Peyer's patch (tissue), 4 donors: ENCODE measurements around the gene DNAH3. TPM values are rescaled to one million over a fixed set of nuclear protein-coding genes. Genes with fewer than 3 reads are reported as not detected.
A peak's percentile ranks its signal among the peaks of the same experiment; 100 is the strongest.
"Not testable (repeated sequence)": the region's sequence is repeated elsewhere in the genome, so short reads cannot be mapped to it uniquely, and the experiment has no call there.

Experiments used
- DNase-seq, 3 donors: peaks; one replicate each; pipeline ENCODE4 v3.0.0-alpha.2; 2017 to 2019
- H3K27ac ChIP-seq, 4 donors: fragments of 200-600 bp; sonication (generic); one replicate each; pipeline ENCODE4 v1.5.1; 2016 to 2019
- H3K27me3 ChIP-seq, 2 donors: fragments of 200-600 bp; sonication (generic); one replicate each; pipeline ENCODE4 v1.5.1; 2019
- H3K36me3 ChIP-seq, 3 donors: fragments of 200-600 bp; sonication (generic); one replicate each; pipeline ENCODE4 v1.5.1; 2016 to 2019
- H3K4me1 ChIP-seq, 4 donors: fragments of 200-600 bp; sonication (generic); one replicate each; pipeline ENCODE4 v1.5.1; 2016 to 2019
- H3K4me3 ChIP-seq, 4 donors: fragments of 200-600 bp; sonication (generic); 1 replicate in 3 of 4; 2 replicates in 1 of 4; pipeline ENCODE4 v1.5.1; 2016 to 2019; ENCODE audit warnings: mild to moderate bottlenecking in 1 of 4
- H3K9me3 ChIP-seq, 4 donors: fragments of 200-600 bp; sonication (generic); one replicate each; pipeline ENCODE4 v1.5.1; 2016 to 2019; ENCODE audit warnings: mild to moderate bottlenecking in 1 of 4
- CTCF ChIP-seq, 6 experiments: fragments of 450-650 bp in 4 of 6; fragments of 200-600 bp in 2 of 6; sonication (generic) in 1 of 6; IDR thresholded peaks; one replicate each; pipeline ENCODE4 v1.5.1; 2017 to 2019; ENCODE audit warnings: antibody characterized with exemption in 6 of 6, mild to moderate bottlenecking in 3 of 6, moderate library complexity in 1 of 6
- POLR2A ChIP-seq, 2 donors: fragments of 450-650 bp; IDR thresholded peaks; one replicate each; pipeline ENCODE4 v1.5.1; 2017; ENCODE audit warnings: antibody characterized with exemption in 2 of 2, mild to moderate bottlenecking in 2 of 2, moderate library complexity in 2 of 2
- total RNA-seq, 4 donors: library from RNA; depleted of rRNA; stranded (reverse); fragments of >200 nt; gene quantifications; one replicate each; pipeline ENCODE4 v1.1.0, GENCODE V29; 2016

Gene DNAH3
- total RNA-seq, 4 donors from 2014 or later, result 2.1 to 6.7 (median 4.5) TPM

- TF ChIP-seq POLR2A (IDR thresholded peaks at IDR 0.05) (no peak), CTCF (IDR thresholded peaks at IDR 0.05) (no peak)
- H3K4me1 ChIP-seq, result no peaks in the 10 kb centered on the region
- no peaks in the 10 kb centered on the region for H3K27me3 ChIP-seq
- no peak for DNase-seq
- no peak overlapping the region for H3K27ac ChIP-seq
- no peaks in the 10 kb centered on the region for H3K36me3 ChIP-seq
- no peak overlapping the region for H3K4me3 ChIP-seq
- H3K9me3 ChIP-seq, result no peaks in the 10 kb centered on the region
These were observed 140.8 kb downstream of the DNAH3 start for GRCh38 chr16:21009815-21010214.

GRCh38 chr16:21005008-21005407 lies 145.6 kb downstream of the DNAH3 start:
- Histone ChIP-seq H3K36me3 (no peaks in the 10 kb centered on the region), H3K27me3 (no peaks in the 10 kb centered on the region), H3K27ac (no peak overlapping the region), H3K4me3 (no peak overlapping the region), H3K4me1 (no peaks in the 10 kb centered on the region), H3K9me3 (no peaks in the 10 kb centered on the region)
- TF ChIP-seq CTCF (IDR thresholded peaks at IDR 0.05) (no peak), POLR2A (IDR thresholded peaks at IDR 0.05) (no peak)
- no peak for DNase-seq

GRCh38 chr16:21001262-21001661 lies 149.4 kb downstream of the DNAH3 start:
- TF ChIP-seq POLR2A (IDR thresholded peaks at IDR 0.05) (no peak), CTCF (IDR thresholded peaks at IDR 0.05) (peak in 4 of 6 experiments; percentile 19 to 36 (median 31))
- no peak overlapping the region for H3K4me3 ChIP-seq

GRCh38 chr16:20997147-20997546 lies 153.5 kb downstream of the DNAH3 start:
- no peaks in the 10 kb centered on the region for H3K36me3 ChIP-seq
- no peak overlapping the region for H3K4me3 ChIP-seq
- H3K9me3 ChIP-seq, result no peaks in the 10 kb centered on the region
- H3K27ac ChIP-seq, result no peak overlapping the region
- TF ChIP-seq POLR2A (IDR thresholded peaks at IDR 0.05) (no peak), CTCF (IDR thresholded peaks at IDR 0.05) (no peak)
- H3K4me1 ChIP-seq, result no peaks in the 10 kb centered on the region
- DNase-seq, result no peak
- H3K27me3 ChIP-seq, result no peaks in the 10 kb centered on the region

More at GRCh38 chr16:21001262-21001661, 149.4 kb downstream of the DNAH3 start:
- no peaks in the 10 kb centered on the region for H3K27me3 ChIP-seq
- no peaks in the 10 kb centered on the region for H3K36me3 ChIP-seq
- DNase-seq, result no peak
- H3K27ac ChIP-seq, result no peak overlapping the region
- H3K4me1 ChIP-seq, result no peaks in the 10 kb centered on the region
- H3K9me3 ChIP-seq, result no peaks in the 10 kb centered on the region

- DNase-seq, result no peak
- Histone ChIP-seq H3K4me1 (no peaks in the 10 kb centered on the region), H3K27me3 (no peaks in the 10 kb centered on the region), H3K36me3 (no peaks in the 10 kb centered on the region), H3K4me3 (no peak overlapping the region), H3K27ac (no peak overlapping the region), H3K9me3 (no peaks in the 10 kb centered on the region)
- no peak for TF ChIP-seq POLR2A (IDR thresholded peaks at IDR 0.05)
- no peak for TF ChIP-seq CTCF (IDR thresholded peaks at IDR 0.05)
These were observed 154.9 kb downstream of the DNAH3 start for GRCh38 chr16:20995711-20996110.

- not testable (repeated sequence) for H3K4me1 ChIP-seq, H3K27me3 ChIP-seq, DNase-seq, H3K9me3 ChIP-seq, H3K36me3 ChIP-seq, H3K4me3 ChIP-seq, H3K27ac ChIP-seq
These were observed 161.1 kb downstream of the DNAH3 start for GRCh38 chr16:20989496-20990070.
